Measurements from ENCODE around the gene LILRB5. TPM values are rescaled to one million over a fixed set of nuclear protein-coding genes. Genes with fewer than 3 reads are reported as not detected.
"Not testable (repeated sequence)": the region's sequence is repeated elsewhere in the genome, so short reads cannot be mapped to it uniquely, and the experiment has no call there.

LILRB5 gene
- total and polyA plus RNA-seq, 8 donors, result 0.23 to 3.1 (median 1.1) TPM

- no peaks in the 10 kb centered on the region for H3K27me3 ChIP-seq
- no peaks in the 10 kb centered on the region for H3K36me3 ChIP-seq
- 80 to 86% methylated on average over 27 of the region's 27 CpGs for WGBS, 2 donors
- TF ChIP-seq, protein P1, sequence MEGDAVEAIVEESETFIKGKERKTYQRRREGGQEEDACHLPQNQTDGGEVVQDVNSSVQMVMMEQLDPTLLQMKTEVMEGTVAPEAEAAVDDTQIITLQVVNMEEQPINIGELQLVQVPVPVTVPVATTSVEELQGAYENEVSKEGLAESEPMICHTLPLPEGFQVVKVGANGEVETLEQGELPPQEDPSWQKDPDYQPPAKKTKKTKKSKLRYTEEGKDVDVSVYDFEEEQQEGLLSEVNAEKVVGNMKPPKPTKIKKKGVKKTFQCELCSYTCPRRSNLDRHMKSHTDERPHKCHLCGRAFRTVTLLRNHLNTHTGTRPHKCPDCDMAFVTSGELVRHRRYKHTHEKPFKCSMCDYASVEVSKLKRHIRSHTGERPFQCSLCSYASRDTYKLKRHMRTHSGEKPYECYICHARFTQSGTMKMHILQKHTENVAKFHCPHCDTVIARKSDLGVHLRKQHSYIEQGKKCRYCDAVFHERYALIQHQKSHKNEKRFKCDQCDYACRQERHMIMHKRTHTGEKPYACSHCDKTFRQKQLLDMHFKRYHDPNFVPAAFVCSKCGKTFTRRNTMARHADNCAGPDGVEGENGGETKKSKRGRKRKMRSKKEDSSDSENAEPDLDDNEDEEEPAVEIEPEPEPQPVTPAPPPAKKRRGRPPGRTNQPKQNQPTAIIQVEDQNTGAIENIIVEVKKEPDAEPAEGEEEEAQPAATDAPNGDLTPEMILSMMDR (IDR thresholded peaks at IDR 0.05), result no peak
- H3K27ac ChIP-seq, result no peak overlapping the region
- H3K9me3 ChIP-seq, result no peaks in the 10 kb centered on the region
- FAIRE-seq, result no peak
- peak in 1 of 6 donors; percentile 64 for DNase-seq
- H3K4me1 ChIP-seq, result no peaks in the 10 kb centered on the region
- intact Hi-C loops (cut with DNase I), result no loop called here
- H3K4me3 ChIP-seq, result no peak overlapping the region
- no peak for ATAC-seq
Observed at GRCh38 chr19:54218960-54219661, 38.0 kb downstream of the LILRB5 start.

DNA sequence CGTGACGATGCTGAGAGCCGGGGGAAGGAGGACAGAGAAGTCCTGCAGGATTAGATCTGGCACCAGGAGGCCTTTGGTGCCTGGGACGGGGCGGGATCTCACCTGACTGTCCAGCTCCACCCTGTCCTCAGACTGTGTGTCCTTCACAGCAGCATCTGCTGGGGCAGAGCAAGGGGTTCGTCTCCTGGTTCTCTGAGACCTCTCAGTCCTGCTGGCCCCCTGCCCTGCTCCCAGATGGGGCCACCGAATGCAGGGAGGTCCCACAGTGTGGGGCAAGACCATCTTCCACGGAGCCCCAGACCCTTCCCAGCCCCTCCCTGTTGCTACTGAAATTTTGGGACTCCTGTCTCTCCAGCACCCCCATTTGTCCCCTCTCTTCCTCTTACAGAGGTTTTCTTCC is 38.8 kb downstream of the LILRB5 start:
- WGBS, 2 donors, result 74 to 86% methylated on average over 5 to 8 of the region's 8 CpGs
- ATAC-seq (no peak), DNase-seq (no peak), FAIRE-seq (no peak)
- Histone ChIP-seq H3K36me3 (no peaks in the 10 kb centered on the region), H3K4me1 (no peaks in the 10 kb centered on the region), H3K4me3 (no peak overlapping the region), H3K27ac (no peak overlapping the region), H3K9me3 (no peaks in the 10 kb centered on the region), H3K27me3 (no peaks in the 10 kb centered on the region)
- intact Hi-C loops (cut with DNase I), result no loop called here
- TF ChIP-seq, protein P1 (IDR thresholded peaks at IDR 0.05), result no peak

DNA sequence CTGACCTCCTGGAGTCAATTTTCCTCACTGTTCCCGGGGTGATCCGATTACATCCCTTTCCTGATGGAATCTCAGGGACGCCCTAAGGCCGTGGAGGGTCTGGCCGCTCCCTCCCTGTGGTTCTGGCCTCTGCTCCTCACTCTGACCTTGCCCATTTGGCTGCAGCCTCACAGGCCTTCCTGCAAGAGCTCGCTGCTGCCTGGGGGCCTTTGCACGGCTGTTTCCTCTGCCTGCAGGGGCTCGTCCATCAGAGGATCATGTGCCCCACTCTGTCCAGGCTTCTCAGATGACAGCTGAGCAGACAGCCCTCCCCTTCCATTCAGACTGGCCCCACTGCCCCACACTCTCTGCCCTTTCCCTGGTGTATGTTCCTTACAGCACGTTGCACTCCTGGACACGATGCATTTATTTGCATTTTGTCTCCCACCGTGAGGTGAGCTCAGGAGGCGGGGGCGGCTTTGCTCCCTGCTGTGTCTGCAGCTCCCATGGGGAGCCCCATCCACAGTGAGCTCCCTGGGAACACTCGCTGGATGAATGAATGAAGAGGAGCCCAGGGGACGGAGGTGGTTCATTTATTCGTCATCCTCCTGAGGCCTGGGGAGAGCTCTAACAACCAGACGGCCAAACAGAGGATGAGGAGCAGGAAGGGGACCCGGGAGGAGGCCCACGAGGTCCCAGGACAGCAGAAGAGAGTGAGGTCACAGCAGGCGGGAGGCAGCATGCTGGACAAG is 39.4 kb downstream of the LILRB5 start:
- H3K27ac ChIP-seq; FAIRE-seq; ATAC-seq; DNase-seq; H3K36me3 ChIP-seq; H3K27me3 ChIP-seq; H3K9me3 ChIP-seq; intact Hi-C loops (cut with DNase I); H3K4me3 ChIP-seq; H3K4me1 ChIP-seq: not testable (repeated sequence)
- 57% methylated on average over 12 to 17 of the region's 20 CpGs for WGBS, 2 donors

DNA sequence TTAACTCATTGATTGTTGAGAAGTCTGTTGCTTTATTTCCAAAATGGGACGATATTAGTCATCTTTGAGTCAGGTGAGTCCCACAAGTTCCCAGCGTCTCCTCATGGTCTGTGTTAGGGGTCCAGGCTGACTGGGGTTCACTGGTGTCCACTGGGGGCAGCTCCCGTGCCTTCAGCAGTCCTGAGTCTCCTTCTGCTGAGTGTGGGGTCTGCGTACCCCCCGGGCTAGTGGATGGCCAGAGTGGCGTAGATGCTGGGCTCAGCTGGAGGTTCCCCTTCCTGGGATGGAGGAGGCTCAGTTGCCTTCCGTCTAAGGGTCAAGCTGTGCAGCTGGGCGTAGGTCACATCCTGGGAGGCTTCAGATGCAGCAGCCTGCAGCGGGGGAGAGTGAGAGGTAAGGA is 40.2 kb downstream of the LILRB5 start:
- ATAC-seq (no peak), DNase-seq (no peak), FAIRE-seq (no peak)
- H3K27ac ChIP-seq, result no peak overlapping the region
- 77 to 84% methylated on average over 8 to 9 of the region's 9 CpGs for WGBS, 2 donors
- intact Hi-C loops (cut with DNase I), result no loop called here
- no peak overlapping the region for H3K4me3 ChIP-seq
- H3K27me3 ChIP-seq, result no peaks in the 10 kb centered on the region
- H3K9me3 ChIP-seq, result no peaks in the 10 kb centered on the region
- no peaks in the 10 kb centered on the region for H3K36me3 ChIP-seq
- TF ChIP-seq, protein P1 (IDR thresholded peaks at IDR 0.05), result no peak
- no peaks in the 10 kb centered on the region for H3K4me1 ChIP-seq

- H3K36me3 ChIP-seq; FAIRE-seq; H3K4me3 ChIP-seq; H3K27me3 ChIP-seq; H3K27ac ChIP-seq; H3K9me3 ChIP-seq; DNase-seq; ATAC-seq; intact Hi-C loops (cut with DNase I): not testable (repeated sequence)
- WGBS, 2 donors, result 97% methylated on average over 12 to 14 of the region's 19 CpGs
- peaks cover 4 to 13% (median 13%) of the 10 kb centered on the region in 3 donors for H3K4me1 ChIP-seq
Observed at GRCh38 chr19:54214734-54215133, 42.3 kb downstream of the LILRB5 start.

- H3K36me3 ChIP-seq; DNase-seq; intact Hi-C loops (cut with DNase I); H3K9me3 ChIP-seq; ATAC-seq; FAIRE-seq; H3K27ac ChIP-seq; H3K27me3 ChIP-seq; H3K4me3 ChIP-seq: not testable (repeated sequence)
- peaks cover 9 to 18% (median 18%) of the 10 kb centered on the region in 3 donors for H3K4me1 ChIP-seq
- WGBS, 2 donors, result 64 to 67% methylated on average over 1 to 4 of the region's 5 CpGs
Observed at GRCh38 chr19:54214217-54214616, 42.9 kb downstream of the LILRB5 start.
